Coronary artery (tissue), 2 donors: Measurements from ENCODE around the gene DPEP1.
"Not testable (repeated sequence)": the region's sequence is repeated elsewhere in the genome, so short reads cannot be mapped to it uniquely, and the experiment has no call there.

Source experiments
- DNase-seq: peaks from one replicate; pipeline ENCODE4 v3.0.0-alpha.2; 2017; ENCODE audit warnings: low spot score
- H3K27ac ChIP-seq, 2 donors: fragments of 200-600 bp; sonication (generic); one replicate each; pipeline ENCODE4 v1.5.1; 2016 to 2019
- H3K4me3 ChIP-seq: fragments of 200-600 bp; sonication (generic); 2 replicates; pipeline ENCODE4 v1.5.1; 2016; ENCODE audit warnings: mild to moderate bottlenecking, moderate library complexity
- TF ChIP-seq, protein P1 (sequence below): fragments of 200-600 bp; sonication (generic); IDR thresholded peaks from one replicate; pipeline ENCODE4 v1.5.1; 2019; ENCODE audit warnings: antibody characterized with exemption

The DPEP1 gene

DNA sequence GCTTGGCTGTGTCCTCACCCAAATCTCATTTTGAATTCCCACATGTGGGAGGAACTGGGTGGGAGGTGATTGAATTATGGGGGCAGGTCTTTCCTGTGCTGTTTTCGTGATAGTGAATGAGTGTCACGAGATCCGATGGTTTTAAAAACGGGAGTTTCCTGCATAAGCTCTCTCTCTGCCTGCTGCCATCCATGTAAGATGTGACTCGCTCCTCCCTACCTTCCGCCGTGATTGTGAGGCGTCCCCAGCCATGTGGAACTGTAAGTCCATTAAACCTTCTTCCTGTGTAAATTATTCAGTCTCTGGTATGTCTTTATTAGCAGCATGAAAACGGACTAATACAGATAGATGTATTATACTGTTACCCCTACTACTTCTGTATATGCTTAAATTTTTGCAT lies 47.8 kb downstream of the DPEP1 start:
- no peak overlapping the region for H3K27ac ChIP-seq
- no peak overlapping the region for H3K4me3 ChIP-seq
- no peak for DNase-seq
- TF ChIP-seq, protein P1, sequence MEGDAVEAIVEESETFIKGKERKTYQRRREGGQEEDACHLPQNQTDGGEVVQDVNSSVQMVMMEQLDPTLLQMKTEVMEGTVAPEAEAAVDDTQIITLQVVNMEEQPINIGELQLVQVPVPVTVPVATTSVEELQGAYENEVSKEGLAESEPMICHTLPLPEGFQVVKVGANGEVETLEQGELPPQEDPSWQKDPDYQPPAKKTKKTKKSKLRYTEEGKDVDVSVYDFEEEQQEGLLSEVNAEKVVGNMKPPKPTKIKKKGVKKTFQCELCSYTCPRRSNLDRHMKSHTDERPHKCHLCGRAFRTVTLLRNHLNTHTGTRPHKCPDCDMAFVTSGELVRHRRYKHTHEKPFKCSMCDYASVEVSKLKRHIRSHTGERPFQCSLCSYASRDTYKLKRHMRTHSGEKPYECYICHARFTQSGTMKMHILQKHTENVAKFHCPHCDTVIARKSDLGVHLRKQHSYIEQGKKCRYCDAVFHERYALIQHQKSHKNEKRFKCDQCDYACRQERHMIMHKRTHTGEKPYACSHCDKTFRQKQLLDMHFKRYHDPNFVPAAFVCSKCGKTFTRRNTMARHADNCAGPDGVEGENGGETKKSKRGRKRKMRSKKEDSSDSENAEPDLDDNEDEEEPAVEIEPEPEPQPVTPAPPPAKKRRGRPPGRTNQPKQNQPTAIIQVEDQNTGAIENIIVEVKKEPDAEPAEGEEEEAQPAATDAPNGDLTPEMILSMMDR: no peak

DNA sequence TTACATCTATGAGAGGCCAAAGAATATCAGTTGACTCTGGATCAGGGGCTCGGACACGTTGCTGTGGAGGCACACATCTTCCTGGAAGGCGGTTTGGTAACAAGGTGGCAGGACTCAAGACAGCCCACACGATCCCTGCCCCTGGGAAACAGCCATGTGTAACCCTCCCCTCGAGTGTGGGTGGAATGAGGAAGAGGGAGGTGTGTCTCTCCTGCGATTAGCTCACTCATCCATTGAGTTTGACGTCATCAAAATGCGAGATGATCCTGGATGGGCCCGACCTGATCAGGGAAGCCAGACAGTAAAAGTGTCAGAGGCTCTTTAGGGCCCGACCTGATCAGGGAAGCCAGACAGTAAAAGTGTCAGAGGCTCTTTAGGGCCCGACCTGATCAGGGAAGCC lies 50.8 kb downstream of the DPEP1 start:
- not testable (repeated sequence) for H3K4me3 ChIP-seq, DNase-seq

DNA sequence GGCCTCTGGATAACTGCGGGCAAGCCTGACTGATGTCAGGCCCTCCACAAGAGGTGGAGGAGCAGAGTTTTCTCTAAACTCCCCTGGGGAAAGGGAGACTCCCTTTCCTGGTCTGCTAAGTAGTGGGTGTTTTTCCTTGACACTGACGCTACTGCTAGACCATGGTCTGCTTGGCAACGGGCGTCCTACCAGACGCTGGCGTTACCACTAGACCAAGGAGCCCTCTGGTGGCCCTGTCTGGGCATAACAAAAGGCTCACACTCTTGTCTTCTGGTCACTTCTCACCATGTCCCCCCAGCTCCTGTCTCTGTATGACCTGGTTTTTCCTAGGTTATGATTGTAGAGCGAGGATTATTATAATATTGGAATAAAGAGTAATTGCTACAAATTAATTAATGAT lies 53.6 kb downstream of the DPEP1 start:
- DNase-seq, H3K27ac ChIP-seq, H3K4me3 ChIP-seq: not testable (repeated sequence)

More for the DNA sequence above, 50.8 kb downstream of the DPEP1 start:
- H3K27ac ChIP-seq: not testable (repeated sequence)

GRCh38 chr16:89667633-89668032 lies 54.2 kb downstream of the DPEP1 start:
- DNase-seq: no peak
- no peak overlapping the region for H3K27ac ChIP-seq
- TF ChIP-seq, protein P1: no peak
- no peak overlapping the region for H3K4me3 ChIP-seq

DNA sequence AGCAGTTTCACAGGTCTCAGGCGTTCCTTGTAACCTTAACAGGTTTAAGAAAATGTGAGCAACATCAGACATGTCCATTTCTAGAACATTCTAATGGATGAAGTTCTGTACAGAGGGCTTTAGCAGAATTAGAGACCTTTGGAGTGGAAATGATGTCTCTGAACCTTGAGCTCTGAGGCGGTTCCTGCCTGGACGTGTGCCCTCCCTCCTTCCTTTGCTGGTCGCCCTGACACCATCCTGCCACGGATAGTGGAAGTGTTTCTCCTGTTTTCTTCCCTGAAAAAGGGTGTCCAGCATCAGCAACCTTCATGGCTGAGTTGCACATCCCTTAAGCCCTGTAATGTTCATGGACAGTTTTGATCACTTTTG lies 55.3 kb downstream of the DPEP1 start:
- Histone ChIP-seq H3K4me3 (no peak overlapping the region), H3K27ac (no peak overlapping the region)
- TF ChIP-seq, protein P1: no peak
- DNase-seq: no peak

DNA sequence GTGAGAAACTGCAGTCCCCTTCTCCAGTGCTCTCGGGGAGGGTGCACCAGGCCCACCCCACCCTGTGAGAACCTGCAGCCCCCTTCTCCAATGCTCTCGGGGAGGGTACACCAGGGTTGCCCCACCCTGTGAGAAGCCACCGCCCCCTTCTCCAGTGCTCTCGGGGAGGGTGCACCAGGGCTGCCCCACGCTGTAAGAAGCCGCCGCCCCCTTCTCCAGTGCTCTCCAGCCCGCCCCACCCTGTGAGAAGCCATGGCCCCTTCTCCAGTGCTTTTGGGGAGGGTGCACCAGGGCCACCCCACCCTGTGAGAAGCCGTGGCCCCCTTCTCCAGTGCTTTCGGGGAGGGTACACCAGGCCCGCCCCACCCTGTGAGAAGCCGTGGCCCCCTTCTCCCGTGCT lies 56.3 kb downstream of the DPEP1 start:
- no peak for DNase-seq
- no peak overlapping the region for H3K27ac ChIP-seq
- TF ChIP-seq, protein P1: no peak
- no peak overlapping the region for H3K4me3 ChIP-seq

- no peak overlapping the region for H3K4me3 ChIP-seq
- no peak for DNase-seq
- no peak overlapping the region for H3K27ac ChIP-seq
- TF ChIP-seq, protein P1: no peak
These were observed 57.3 kb downstream of the DPEP1 start for GRCh38 chr16:89670496-89671431.

DNA sequence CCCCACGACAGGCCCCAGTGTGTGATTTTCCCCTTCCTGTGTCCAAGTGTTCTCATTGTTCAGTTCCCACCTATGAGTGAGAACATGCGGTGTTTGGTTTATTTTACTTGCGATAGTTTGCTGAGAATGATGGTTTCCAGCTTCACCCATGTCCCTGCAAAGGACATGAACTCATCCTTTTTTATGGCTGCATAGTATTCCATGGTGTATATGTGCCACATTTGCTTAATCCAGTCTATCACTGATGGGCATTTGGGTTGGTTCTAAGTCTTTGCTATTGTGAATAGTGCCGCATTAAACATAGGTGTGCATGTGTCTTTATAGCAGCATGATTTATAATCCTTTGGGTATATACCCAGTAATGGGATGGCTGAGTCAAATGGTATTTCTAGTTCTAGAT lies 58.1 kb downstream of the DPEP1 start:
- not testable (repeated sequence) for H3K4me3 ChIP-seq, H3K27ac ChIP-seq, DNase-seq
